Natural killer cell (primary cell): ENCODE data around the gene SGIP1. TPM values are rescaled to one million over a fixed set of nuclear protein-coding genes. Genes with fewer than 3 reads are reported as not detected.

Source experiments
- ATAC-seq, 3 donors: fragments of 150-1000 bp in 2 of 3; fragments of 200-7000 bp in 1 of 3; cut with Tn5 transposase; 1 replicate in 1 of 3; 2 replicates in 2 of 3; pipeline ENCODE4 v1.10.0; 2021; ENCODE audit warnings: mild to moderate bottlenecking in 2 of 3, moderate library complexity in 2 of 3
- DNase-seq, 2 donors: peaks; one replicate each; pipeline versions ENCODE4 v3.0.0 to v3.0.0-alpha.2; 2013 to 2021; ENCODE audit warnings: mixed read lengths in 1 of 2
- H3K27ac ChIP-seq: one replicate; pipeline ENCODE4 v1.5.1; 2013; ENCODE audit warnings: mild to moderate bottlenecking, low read length
- H3K27me3 ChIP-seq: one replicate; pipeline ENCODE4 v1.6.1; 2013; ENCODE audit warnings: low read length; ENCODE audit not compliant: control insufficient read depth, insufficient read depth
- H3K36me3 ChIP-seq: one replicate; pipeline ENCODE4 v1.6.1; 2013; ENCODE audit warnings: low read length; ENCODE audit not compliant: control insufficient read depth, insufficient read depth
- H3K4me1 ChIP-seq: one replicate; pipeline ENCODE4 v1.6.1; 2013; ENCODE audit warnings: low read length; ENCODE audit not compliant: control insufficient read depth, insufficient read depth
- H3K4me3 ChIP-seq: one replicate; pipeline ENCODE4 v1.5.1; 2013; ENCODE audit warnings: low read length
- H3K9me3 ChIP-seq: one replicate; pipeline ENCODE4 v1.6.1; 2013; ENCODE audit warnings: low read length; ENCODE audit not compliant: control insufficient read depth, insufficient read depth
- H3K27ac Mint-ChIP-seq, 2 donors: one replicate each; pipeline ENCODE4 v1.8.0; 2022; ENCODE audit warnings: mild to moderate bottlenecking in 2 of 2, mixed read lengths in 2 of 2, moderate library complexity in 1 of 2
- H3K27me3 Mint-ChIP-seq, 2 donors: one replicate each; pipeline ENCODE4 v1.8.0; 2022; ENCODE audit warnings: low read depth in 2 of 2, mixed read lengths in 2 of 2
- H3K36me3 Mint-ChIP-seq: one replicate; pipeline ENCODE4 v1.8.0; 2022; ENCODE audit warnings: mixed read lengths
- H3K4me1 Mint-ChIP-seq, 2 donors: one replicate each; pipeline ENCODE4 v1.8.0; 2022; ENCODE audit warnings: mixed read lengths in 2 of 2
- H3K4me3 Mint-ChIP-seq: one replicate; pipeline ENCODE4 v1.8.0; 2022; ENCODE audit warnings: mild to moderate bottlenecking, moderate library complexity, mixed read lengths
- H3K9me3 Mint-ChIP-seq, 2 donors: one replicate each; pipeline ENCODE4 v1.8.0; 2022; ENCODE audit warnings: mixed read lengths in 2 of 2
- CTCF ChIP-seq: fragments of 200-600 bp; IDR thresholded peaks from one replicate; pipeline ENCODE4 v1.8.0; 2022; ENCODE audit warnings: antibody characterized with exemption
- WGBS: methylation state at CpG from one replicate; pipeline ENCODE4 v1.1.7; 2013; ENCODE audit warnings: missing lambda C conversion rate; ENCODE audit not compliant: insufficient coverage; 5-methylcytosine and 5-hydroxymethylcytosine counted together
- intact Hi-C: fragments of 100-400 bp; cut with micrococcal nuclease; formaldehyde crosslinking; loops from one replicate; pipeline ENCODE4 v1.14.2; 2022
- total RNA-seq, 4 donors: library from RNA; stranded (reverse); fragments of 120-200 nt in 1 of 4; gene quantifications; one replicate each; pipeline versions ENCODE4 v1.2.3 to v1.2.4, GENCODE V29; 2013 to 2022

SGIP1 gene
- total RNA-seq, 3 donors from 2014 or later (not counting 1 experiment from before 2014, with no cell fraction given), result 0.05 TPM; not detected in 2

GRCh38 chr1:66704177-66704875 is 170.4 kb downstream of the SGIP1 start:
- Mint-ChIP-seq H3K27me3 (peaks cover under 1 to 16% of the 10 kb centered on the region in 2 donors), H3K36me3 (no peaks in the 10 kb centered on the region), H3K27ac (no peak overlapping the region), H3K4me3 (no peak overlapping the region), H3K9me3 (no peaks in the 10 kb centered on the region), H3K4me1 (no peaks in the 10 kb centered on the region)
- peaks cover 3% of the 10 kb centered on the region for H3K27me3 ChIP-seq
- TF ChIP-seq CTCF, result no peak
- H3K4me1 ChIP-seq, result no peaks in the 10 kb centered on the region
- WGBS, result 90% methylated on average over 4 of the region's 4 CpGs
- H3K27ac ChIP-seq, result no peak overlapping the region
- DNase-seq, result no peak
- H3K4me3 ChIP-seq, result no peak overlapping the region
- H3K36me3 ChIP-seq, result no peaks in the 10 kb centered on the region
- no peaks in the 10 kb centered on the region for H3K9me3 ChIP-seq
- intact Hi-C loops, result no loop called here
- ATAC-seq, result no peak

- no peaks in the 10 kb centered on the region for H3K4me1 ChIP-seq
- H3K36me3 Mint-ChIP-seq, result no peaks in the 10 kb centered on the region
- H3K9me3 Mint-ChIP-seq, result no peaks in the 10 kb centered on the region
- no peak overlapping the region for H3K4me3 ChIP-seq
- no peak overlapping the region for H3K27ac ChIP-seq
- 90% methylated on average over 5 of the region's 5 CpGs for WGBS
- no peak for ATAC-seq
- intact Hi-C loops, result no loop called here
- TF ChIP-seq CTCF, result no peak
- no peaks in the 10 kb centered on the region for H3K4me1 Mint-ChIP-seq
- H3K36me3 ChIP-seq, result no peaks in the 10 kb centered on the region
- no peak overlapping the region for H3K4me3 Mint-ChIP-seq
- peaks cover 0 to 16% of the 10 kb centered on the region in 2 donors for H3K27me3 Mint-ChIP-seq
- H3K9me3 ChIP-seq, result no peaks in the 10 kb centered on the region
- H3K27me3 ChIP-seq, result peaks cover 3% of the 10 kb centered on the region
- H3K27ac Mint-ChIP-seq, result no peak overlapping the region
- DNase-seq, result no peak
Measured at GRCh38 chr1:66705110-66705509, 171.2 kb downstream of the SGIP1 start.

GRCh38 chr1:66711420-66711819 is 177.5 kb downstream of the SGIP1 start:
- Mint-ChIP-seq H3K9me3 (no peaks in the 10 kb centered on the region), H3K36me3 (no peaks in the 10 kb centered on the region), H3K27ac (no peak overlapping the region), H3K4me3 (no peak overlapping the region), H3K4me1 (no peaks in the 10 kb centered on the region), H3K27me3 (peaks cover 8 to 10% of the 10 kb centered on the region in 2 donors)
- DNase-seq (no peak), ATAC-seq (no peak)
- H3K4me1 ChIP-seq, result no peaks in the 10 kb centered on the region
- H3K27ac ChIP-seq, result no peak overlapping the region
- no peaks in the 10 kb centered on the region for H3K36me3 ChIP-seq
- H3K9me3 ChIP-seq, result no peaks in the 10 kb centered on the region
- WGBS, result 31% methylated on average over 2 of the region's 2 CpGs
- H3K4me3 ChIP-seq, result no peak overlapping the region
- intact Hi-C loops, result no loop called here
- no peak for TF ChIP-seq CTCF
- peaks cover 3% of the 10 kb centered on the region for H3K27me3 ChIP-seq

- Mint-ChIP-seq H3K27me3 (peaks cover 8 to 13% of the 10 kb centered on the region in 2 donors), H3K4me3 (no peak overlapping the region), H3K4me1 (peaks cover 0 to 6% of the 10 kb centered on the region in 2 donors), H3K36me3 (no peaks in the 10 kb centered on the region), H3K27ac (no peak overlapping the region), H3K9me3 (peaks cover 0 to 3% of the 10 kb centered on the region in 2 donors)
- no peak overlapping the region for H3K27ac ChIP-seq
- H3K9me3 ChIP-seq, result no peaks in the 10 kb centered on the region
- intact Hi-C loops, result no loop called here
- TF ChIP-seq CTCF, result no peak
- no peak for ATAC-seq
- WGBS, result 80% methylated on average over 1 of the region's 2 CpGs
- no peak overlapping the region for H3K4me3 ChIP-seq
- DNase-seq, result no peak
- H3K4me1 ChIP-seq, result no peaks in the 10 kb centered on the region
- no peaks in the 10 kb centered on the region for H3K36me3 ChIP-seq
- H3K27me3 ChIP-seq, result no peaks in the 10 kb centered on the region
Measured at GRCh38 chr1:66712839-66713238, 178.9 kb downstream of the SGIP1 start.
